GM21619 (cell line): ENCODE measurements around the gene TGFBR3.
"Not testable (repeated sequence)": the region's sequence is repeated elsewhere in the genome, so short reads cannot be mapped to it uniquely, and the experiment has no call there.

Source experiments
- ATAC-seq: cut with Tn5 transposase; IDR thresholded peaks from one replicate; pipeline ENCODE4 v1.9.1; 2021; ENCODE audit not compliant: unreplicated experiment

The TGFBR3 gene

DNA sequence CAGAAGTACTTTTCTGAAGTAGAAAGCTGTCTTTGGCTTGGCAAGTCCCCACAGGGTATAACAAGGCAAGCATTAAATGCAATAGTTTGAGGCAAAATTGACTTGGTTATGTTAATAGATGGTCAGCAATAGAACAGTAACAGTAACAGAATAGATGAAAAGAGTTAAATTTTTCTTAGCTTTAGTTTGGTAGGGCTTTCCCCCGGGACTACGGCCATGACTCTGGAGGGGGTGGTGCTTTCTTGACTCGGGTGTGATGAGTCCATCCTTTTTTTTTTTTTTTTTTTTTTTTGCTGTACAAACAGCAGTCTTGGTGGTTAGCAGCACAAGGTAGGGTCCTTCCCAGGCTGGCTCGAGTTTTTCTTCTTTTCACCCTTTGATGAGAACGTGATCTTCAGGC, 219.3 kb downstream of the TGFBR3 start:
- ATAC-seq = not testable (repeated sequence)

DNA sequence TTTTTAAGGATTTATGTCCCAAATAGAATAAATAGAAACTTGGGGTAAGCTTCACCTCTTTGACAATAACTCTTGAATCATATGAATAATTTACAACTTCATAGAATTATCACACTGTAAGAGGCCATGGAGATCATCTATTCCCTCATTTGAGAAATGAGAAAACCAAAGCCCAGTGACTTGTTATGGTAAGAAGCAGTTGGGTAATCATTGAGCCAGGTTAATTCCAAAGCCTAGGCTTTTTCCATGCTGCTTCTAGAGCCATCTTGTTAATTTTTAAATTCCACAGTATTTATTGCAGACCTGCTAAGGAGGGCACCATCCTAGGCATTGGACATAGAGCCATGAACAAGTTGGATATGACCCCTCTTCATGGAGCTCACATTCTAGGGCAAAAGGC, 224.8 kb downstream of the TGFBR3 start:
- no peak for ATAC-seq

DNA sequence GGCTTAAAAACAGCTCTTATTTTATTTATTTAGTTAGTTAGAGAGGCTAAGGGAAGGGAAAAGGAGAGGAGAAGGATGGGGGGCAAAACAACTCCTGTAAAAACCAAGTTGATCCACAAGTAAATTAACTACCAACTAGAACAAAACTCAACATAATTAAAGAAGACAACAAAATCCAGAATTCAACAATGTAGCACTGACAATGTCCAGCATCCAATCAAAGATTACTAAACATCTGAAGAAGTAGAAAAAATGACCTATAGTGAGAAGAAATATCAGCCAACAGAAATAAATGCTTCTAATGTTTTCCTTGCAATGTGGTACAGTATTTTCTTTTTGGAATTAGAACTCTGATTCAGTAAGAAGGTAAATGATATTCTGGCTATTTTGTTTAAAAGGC, 225.2 kb downstream of the TGFBR3 start:
- ATAC-seq = no peak

DNA sequence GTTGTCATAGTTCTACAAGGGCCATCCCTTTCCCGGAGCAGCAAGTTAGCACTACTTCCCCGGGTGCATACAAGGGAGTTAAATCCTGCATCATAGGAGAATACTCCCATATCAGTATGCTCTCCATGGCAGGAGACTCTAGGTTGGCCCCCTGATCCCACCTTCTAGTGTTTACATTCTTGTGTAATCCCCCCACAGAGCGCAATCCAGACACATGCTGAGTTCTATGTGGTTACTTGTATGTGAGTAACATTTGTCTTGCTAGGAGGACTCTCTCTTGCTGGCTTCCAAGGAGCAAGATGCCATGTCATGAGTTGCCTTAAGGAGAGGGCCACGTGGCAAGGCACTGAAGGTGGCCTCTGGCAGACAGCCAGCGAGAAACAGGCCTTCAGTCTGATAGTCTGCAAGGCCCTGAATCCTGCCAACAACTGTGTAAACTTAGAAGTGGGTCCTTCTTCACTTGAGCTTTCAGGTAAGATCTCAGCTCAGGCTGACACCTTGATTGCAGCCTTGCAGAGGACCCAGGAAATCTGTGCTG, 230.0 kb downstream of the TGFBR3 start:
- ATAC-seq = no peak

DNA sequence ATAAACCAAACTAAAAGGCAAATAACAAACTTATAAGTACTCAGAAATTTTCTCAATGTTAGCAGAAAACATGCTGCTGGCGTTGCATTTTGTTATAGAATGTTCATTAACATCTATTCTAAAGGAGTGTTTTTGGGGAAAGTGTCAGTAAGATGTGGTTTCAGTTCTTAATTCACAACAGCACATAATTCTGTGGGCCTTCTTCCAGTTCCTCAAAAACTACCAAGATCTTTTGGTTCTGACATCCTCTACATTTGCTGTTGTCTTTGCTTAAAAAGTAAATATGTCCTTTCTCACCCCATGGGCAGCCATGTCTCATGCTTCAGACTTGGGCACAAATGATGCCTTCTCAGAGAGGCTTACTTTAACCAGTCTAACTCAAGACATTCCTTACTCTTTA, 232.8 kb downstream of the TGFBR3 start:
- no peak for ATAC-seq

DNA sequence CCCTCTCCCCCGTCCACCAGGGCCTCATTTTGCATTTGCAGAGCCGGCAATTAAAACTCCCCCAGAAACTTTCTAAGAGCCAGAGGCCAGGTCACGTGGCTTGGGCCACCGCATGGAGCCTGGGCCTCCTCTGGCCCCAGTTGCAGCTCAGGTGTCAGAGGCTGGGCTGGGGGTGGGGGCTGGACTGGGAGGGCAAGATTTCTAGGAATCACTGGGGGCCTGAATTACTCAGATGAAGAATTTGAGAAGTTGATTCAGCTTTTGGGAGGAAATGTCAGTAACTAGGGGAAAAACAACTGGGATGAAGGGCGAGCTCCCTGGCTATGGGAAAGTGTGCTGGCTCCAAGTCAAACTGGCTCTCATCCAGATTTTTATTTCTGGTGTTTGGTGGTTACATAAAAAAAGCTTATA, 234.3 kb downstream of the TGFBR3 start:
- no peak for ATAC-seq

DNA sequence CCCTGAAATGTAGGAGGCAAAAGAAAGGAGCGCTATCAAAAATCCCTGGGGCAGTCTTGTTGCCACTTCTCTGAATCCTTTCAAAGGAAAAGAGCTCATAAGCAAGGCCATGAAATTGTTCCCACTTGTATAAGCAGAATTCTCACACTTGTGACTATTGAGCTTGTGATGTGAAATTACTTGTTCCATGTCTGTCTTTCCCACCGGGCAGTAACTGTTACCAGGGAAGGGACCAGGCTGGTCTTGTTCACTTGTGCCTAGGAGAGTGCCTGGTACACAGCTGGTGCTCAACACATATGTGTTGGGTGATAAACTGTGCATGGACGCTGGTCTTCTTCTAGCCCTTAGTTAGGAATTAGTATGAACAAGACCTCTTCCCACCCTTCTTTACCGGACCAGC, 234.7 kb downstream of the TGFBR3 start:
- no peak for ATAC-seq

DNA sequence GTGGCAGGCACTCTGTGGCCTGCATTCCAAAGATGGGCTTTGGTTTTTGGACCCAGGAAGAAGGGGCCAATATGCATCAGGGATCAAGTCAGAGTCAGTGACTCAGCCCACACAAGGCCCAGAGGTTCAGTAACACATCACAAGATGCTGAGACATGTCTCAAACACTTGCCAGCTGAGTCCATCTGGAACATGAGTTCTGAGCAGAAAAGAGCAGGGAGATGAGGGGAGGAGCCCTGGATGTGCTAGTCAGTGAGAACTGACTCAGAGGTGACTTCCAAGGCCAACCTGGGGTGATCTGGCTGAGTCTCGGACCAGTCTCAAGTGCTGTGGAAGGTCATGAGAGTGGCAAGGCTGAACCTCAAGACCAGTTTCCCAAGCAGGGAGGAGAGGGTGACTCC, 235.2 kb downstream of the TGFBR3 start:
- no peak for ATAC-seq

DNA sequence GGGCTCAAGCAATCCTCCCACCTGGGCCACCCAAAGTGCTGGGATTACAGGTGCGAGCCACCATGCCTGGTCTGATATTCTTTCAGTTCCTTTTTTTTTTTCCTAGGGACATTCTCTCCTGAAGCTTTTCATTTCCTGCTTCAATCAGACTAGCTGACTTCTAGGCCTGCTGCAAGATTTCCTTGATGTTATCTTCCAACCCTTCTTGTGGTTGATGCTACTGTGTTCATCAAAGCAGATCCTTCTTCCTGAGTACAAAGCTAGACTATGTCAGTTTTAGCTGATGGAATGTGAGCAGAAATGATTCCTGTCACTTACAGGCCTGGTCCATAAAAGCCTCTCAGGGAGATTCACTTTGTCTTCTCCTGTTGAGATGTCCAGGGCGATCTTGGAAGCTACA, 238.9 kb downstream of the TGFBR3 start:
- ATAC-seq = no peak

DNA sequence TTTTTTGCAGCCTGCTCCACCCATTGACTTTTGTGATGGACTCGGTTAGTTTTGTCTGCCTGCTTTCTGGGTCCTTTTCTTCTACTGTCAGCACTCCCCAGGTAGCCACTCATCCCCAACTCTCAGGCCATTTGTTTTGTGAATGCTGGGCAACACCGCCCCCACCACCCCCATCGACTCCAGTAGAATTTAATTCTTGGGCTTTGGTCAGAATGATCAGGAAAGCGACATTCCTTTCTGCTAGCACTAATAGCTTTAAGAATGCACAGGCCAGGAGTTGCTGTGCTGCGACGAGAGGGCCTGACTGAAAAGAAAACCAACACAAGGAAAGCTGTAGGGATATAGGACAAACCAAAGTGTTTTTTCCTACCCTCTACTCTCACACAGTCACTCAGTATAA, 240.9 kb downstream of the TGFBR3 start:
- ATAC-seq = no peak

DNA sequence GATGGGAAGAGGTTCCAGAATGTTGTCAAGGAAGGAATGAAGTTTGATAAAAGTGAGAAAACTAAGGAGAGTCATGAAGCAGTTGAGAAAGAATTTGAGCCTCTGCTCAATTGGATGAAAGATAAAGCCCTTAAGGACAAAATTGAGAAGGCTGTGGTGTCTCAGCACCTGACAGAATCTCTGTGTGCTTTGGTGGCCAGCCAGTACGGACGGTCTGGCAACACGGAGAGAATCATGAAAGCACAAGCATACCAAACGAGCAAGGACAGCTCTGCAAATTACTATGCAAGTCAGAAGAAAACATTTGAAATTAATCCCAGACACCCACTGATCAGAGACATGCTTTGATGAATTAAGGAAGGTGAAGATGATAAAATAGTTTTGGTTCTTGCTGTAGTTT, 242.5 kb downstream of the TGFBR3 start:
- ATAC-seq = no peak

DNA sequence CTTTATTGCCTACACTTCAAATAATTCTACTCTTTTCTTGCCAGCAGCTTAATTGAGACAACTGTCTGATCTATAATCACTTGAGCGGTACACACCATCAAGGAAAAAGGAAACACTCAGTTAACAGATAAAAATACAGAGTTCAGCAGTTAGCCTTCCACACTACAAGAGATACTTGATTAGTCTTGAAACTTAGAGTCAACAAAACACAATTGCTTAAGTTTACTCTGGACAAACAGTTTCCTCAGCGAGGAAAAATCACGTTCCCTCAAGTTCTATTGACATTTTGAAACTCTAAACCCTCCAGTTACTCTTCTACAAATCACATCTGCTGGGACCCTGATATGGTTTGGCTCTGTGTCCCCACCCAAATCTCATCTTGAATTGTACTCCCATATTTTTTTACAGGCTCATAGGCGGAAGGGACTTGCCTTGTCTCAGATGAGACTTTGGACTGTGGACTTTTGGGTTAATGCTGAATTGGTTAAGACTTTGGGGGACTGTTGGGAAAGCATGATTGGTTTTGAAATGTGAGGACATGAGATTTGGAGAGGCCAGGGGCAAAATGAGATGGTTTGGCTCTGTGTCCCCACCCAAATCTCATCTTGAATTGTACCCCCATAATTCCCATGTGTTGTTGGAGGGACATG, 244.9 kb downstream of the TGFBR3 start:
- ATAC-seq = no peak

DNA sequence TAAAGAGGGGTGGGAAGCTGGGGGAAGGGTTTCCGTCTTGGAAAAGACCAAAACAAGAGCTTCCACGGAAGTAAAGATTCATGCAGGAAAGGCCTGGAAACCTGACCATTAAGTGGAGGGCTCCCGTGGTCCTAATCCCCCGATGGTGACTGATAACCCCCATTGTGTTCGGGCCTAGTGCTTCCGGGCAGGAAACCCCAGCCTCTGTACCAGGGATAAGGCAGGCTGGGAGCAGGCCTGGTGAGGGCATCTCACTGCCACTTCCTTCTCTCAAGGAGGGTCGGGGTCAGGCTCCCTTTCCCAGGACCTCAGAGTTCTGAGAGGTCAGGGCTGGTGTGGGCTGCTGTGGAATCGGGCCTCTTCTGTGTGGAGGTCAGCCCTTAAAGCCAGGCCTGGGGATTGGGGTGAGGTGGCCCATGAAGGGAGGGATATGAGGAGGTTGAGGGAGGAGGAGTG, 248.4 kb downstream of the TGFBR3 start:
- ATAC-seq = no peak

DNA sequence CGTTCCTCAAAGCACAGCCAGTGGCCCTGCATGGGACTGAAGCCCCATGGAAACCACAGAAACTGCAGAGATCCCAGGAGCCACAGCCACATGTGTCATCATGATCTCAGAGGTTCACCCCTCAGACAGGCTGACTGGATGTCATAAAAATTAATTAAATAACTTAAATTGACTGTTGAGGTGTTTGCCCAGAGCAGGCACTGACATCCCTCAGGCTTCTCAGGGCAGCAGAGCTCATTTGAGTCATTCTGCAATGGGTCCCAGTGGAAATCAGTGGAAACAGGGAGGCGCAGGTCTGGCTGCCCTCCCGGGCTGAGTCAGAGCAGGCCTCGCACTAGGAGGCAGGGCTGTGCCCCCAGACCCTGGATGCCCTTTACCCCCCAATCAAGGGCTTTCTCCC, 250.2 kb downstream of the TGFBR3 start:
- ATAC-seq = no peak

DNA sequence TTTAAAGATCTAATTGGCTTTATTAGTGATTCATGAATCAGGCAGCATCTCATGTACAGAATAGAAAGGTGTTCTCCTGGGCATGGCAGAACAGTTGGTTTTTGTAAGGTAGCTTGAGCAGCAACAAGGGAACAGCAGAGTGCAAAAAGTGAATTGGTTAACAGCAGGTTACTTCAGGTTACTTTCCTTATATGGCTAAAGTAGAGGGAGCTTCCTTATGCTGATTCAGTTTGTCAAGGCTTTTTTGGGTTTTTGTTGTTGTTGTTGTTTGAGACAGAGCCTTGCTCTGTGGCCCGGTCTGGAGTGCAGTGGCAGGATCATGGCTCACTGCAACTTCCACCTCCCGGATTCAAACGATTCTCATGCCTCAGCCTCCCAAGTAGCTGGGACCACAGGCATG, 252.5 kb downstream of the TGFBR3 start:
- ATAC-seq = no peak

DNA sequence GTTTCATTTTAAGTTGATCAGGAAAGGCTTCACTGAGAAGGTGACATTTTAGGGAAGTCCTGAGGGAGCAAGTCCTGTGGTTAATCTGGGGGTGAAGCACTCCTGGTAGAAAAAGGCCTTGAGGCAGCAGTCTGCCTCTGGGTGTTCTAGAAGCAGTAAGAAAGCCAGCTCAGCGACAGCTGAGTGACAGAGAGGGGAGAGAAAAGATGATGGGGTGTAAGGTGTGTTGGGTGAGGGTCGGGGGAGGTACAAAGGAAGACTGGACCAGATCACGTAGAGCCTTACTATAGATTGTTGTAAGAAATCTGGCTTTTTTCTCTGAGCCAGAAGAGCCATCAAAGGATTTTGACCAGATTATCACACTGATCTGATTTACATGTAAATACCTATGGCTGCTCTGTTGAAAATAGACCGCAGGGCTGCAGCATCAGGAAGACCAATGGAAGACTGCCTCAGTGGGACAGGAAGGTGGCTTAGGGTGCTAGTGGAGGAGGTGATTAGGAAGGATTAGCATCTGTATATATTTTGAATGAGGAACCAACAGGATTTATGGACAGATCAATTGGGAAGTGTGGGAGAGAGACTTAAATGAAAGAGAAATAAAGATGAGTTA, 254.1 kb downstream of the TGFBR3 start:
- no peak for ATAC-seq

DNA sequence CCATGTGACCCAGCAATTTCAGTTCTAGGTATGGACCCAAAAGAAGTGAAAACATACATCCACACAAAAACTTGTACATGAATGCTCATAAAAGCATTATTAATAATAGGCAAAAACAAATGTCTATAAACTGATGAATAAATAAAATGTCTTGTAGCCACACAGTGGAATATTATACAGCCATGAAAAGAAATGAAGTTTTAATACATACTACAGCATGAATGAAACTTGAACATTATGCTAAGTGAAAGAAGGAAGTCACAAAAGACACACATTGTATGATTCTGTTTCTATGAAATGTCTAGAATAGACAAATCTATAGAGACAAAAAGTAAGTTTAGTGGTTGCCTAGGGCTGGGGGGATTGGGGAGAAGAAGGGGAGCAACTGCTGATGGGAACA, 255.1 kb downstream of the TGFBR3 start:
- no peak for ATAC-seq
